SK-N-SH treated with all-trans-retinoic acid at 6 μM for 48 hours (cell line): ENCODE results near the gene GOLGA1.

Experiments
- ATAC-seq: fragments of 200-7000 bp; cut with Tn5 transposase; 3 replicates; pipeline ENCODE4 v1.9.1; 2020; ENCODE audit warnings: mild to moderate bottlenecking, moderate library complexity
- ARNTL ChIP-seq: fragments of 450-650 bp; formaldehyde crosslinking; IDR thresholded peaks from 2 replicates; pipeline ENCODE4 v1.5.0; 2020; ENCODE audit warnings: low read depth, mild to moderate bottlenecking, moderate library complexity, borderline replicate concordance
- BACH2 ChIP-seq: fragments of 250-450 bp; sonication (Bioruptor Pico); IDR thresholded peaks from 2 replicates; pipeline ENCODE4 v1.9.0; 2021; ENCODE audit warnings: mild to moderate bottlenecking, borderline replicate concordance
- CREB5 ChIP-seq: fragments of 250-450 bp; sonication (Bioruptor Pico); IDR thresholded peaks from 2 replicates; pipeline ENCODE4 v1.5.1; 2020; ENCODE audit warnings: low read depth, mild to moderate bottlenecking, moderate library complexity
- CSDC2 ChIP-seq: fragments of 250-450 bp; sonication (Bioruptor Pico); IDR thresholded peaks from 2 replicates; pipeline ENCODE4 v1.5.0; 2020; ENCODE audit warnings: mild to moderate bottlenecking, moderate library complexity
- CSRNP3 ChIP-seq: fragments of 250-450 bp; sonication (Bioruptor Pico); IDR thresholded peaks from 2 replicates; pipeline ENCODE4 v1.5.1; 2021; ENCODE audit warnings: mild to moderate bottlenecking, moderate library complexity
- ESRRG ChIP-seq: fragments of 250-450 bp; sonication (Bioruptor Pico); IDR thresholded peaks from 2 replicates; pipeline ENCODE4 v1.6.1; 2021; ENCODE audit warnings: mild to moderate bottlenecking
- GLIS3 ChIP-seq: fragments of 250-450 bp; sonication (Bioruptor Pico); IDR thresholded peaks from 2 replicates; pipeline ENCODE4 v1.5.0; 2020; ENCODE audit warnings: mild to moderate bottlenecking, moderate library complexity
- ISL1 ChIP-seq: fragments of 250-450 bp; sonication (Bioruptor Pico); IDR thresholded peaks from 2 replicates; pipeline ENCODE4 v2.1.2; 2022; ENCODE audit warnings: mild to moderate bottlenecking, moderate library complexity
- POU6F1 ChIP-seq: fragments of 250-450 bp; sonication (Bioruptor Pico); IDR thresholded peaks from 2 replicates; pipeline ENCODE4 v1.8.0; 2021; ENCODE audit warnings: low read depth, mild to moderate bottlenecking, moderate library complexity, borderline replicate concordance
- PPARA ChIP-seq: fragments of 250-450 bp; sonication (Bioruptor Pico); IDR thresholded peaks from 2 replicates; pipeline ENCODE4 v1.5.0; 2020; ENCODE audit warnings: mild to moderate bottlenecking, borderline replicate concordance
- SNAI2 ChIP-seq: fragments of 250-450 bp; sonication (Bioruptor Pico); IDR thresholded peaks from 2 replicates; pipeline ENCODE4 v1.5.0; 2020; ENCODE audit warnings: mild to moderate bottlenecking, moderate library complexity
- TOX ChIP-seq: fragments of 250-450 bp; sonication (Bioruptor Pico); IDR thresholded peaks from 2 replicates; pipeline ENCODE4 v1.8.0; 2021; ENCODE audit warnings: mild to moderate bottlenecking, moderate library complexity, borderline replicate concordance
- TSHZ2 ChIP-seq: fragments of 250-450 bp; sonication (Bioruptor Pico); IDR thresholded peaks from 2 replicates; pipeline ENCODE4 v1.5.0; 2020; ENCODE audit warnings: mild to moderate bottlenecking, moderate library complexity
- ZC3H10 ChIP-seq: fragments of 250-450 bp; sonication (Bioruptor Pico); IDR thresholded peaks from 2 replicates; pipeline ENCODE4 v1.5.1; 2021; ENCODE audit warnings: mild to moderate bottlenecking, moderate library complexity
- ZFP3 ChIP-seq: fragments of 250-450 bp; sonication (Bioruptor Pico); IDR thresholded peaks from 2 replicates; pipeline ENCODE4 v1.5.0; 2020; ENCODE audit warnings: mild to moderate bottlenecking, moderate library complexity
- ZFP30 ChIP-seq: fragments of 450-650 bp; formaldehyde crosslinking; IDR thresholded peaks from 2 replicates; pipeline ENCODE4 v1.5.0; 2022; ENCODE audit warnings: mild to moderate bottlenecking, moderate library complexity
- ZNF70 ChIP-seq: fragments of 450-650 bp; formaldehyde crosslinking; IDR thresholded peaks from 2 replicates; pipeline ENCODE4 v1.5.0; 2020; ENCODE audit warnings: mild to moderate bottlenecking, moderate library complexity

The GOLGA1 gene

GRCh38 chr9:124880501-124880900, 60.4 kb downstream of the GOLGA1 start:
- ATAC-seq, result no peak
- TF ChIP-seq ESRRG (no peak), BACH2 (CRISPR knock-in tag) (no peak), GLIS3 (CRISPR knock-in tag) (no peak), ZC3H10 (CRISPR knock-in tag) (no peak)

- no peak for ATAC-seq
- TF ChIP-seq PPARA, result no peak
- no peak for TF ChIP-seq ZNF70 (CRISPR knock-in tag)
- TF ChIP-seq ISL1 (CRISPR knock-in tag), result no peak
- no peak for TF ChIP-seq TOX
- no peak for TF ChIP-seq ESRRG
- no peak for TF ChIP-seq POU6F1 (CRISPR knock-in tag)
- no peak for TF ChIP-seq ARNTL
- no peak for TF ChIP-seq CSRNP3 (CRISPR knock-in tag)
- no peak for TF ChIP-seq ZC3H10 (CRISPR knock-in tag)
- TF ChIP-seq TSHZ2 (CRISPR knock-in tag), result no peak
- TF ChIP-seq ZFP30 (CRISPR knock-in tag), result no peak
- no peak for TF ChIP-seq CREB5 (CRISPR knock-in tag)
- TF ChIP-seq BACH2 (CRISPR knock-in tag), result no peak
Observed at GRCh38 chr9:124879226-124879625, 61.7 kb downstream of the GOLGA1 start.

- TF ChIP-seq TSHZ2 (CRISPR knock-in tag) (no peak), CSRNP3 (CRISPR knock-in tag) (no peak), PPARA (no peak), POU6F1 (CRISPR knock-in tag) (no peak), ZNF70 (CRISPR knock-in tag) (no peak), ZFP3 (CRISPR knock-in tag) (no peak), CSDC2 (no peak), SNAI2 (CRISPR knock-in tag) (no peak), ISL1 (CRISPR knock-in tag) (no peak), TOX (no peak), CREB5 (CRISPR knock-in tag) (no peak), GLIS3 (CRISPR knock-in tag) (no peak), ARNTL (no peak)
- ATAC-seq, result no peak
Observed at GRCh38 chr9:124878518-124878917, 62.4 kb downstream of the GOLGA1 start.
